Astrocyte (in vitro differentiated cells and primary cell): ENCODE data around the gene TNC. TPM values are rescaled to one million over a fixed set of nuclear protein-coding genes. Genes with fewer than 3 reads are reported as not detected.
A peak's percentile ranks its signal among the peaks of the same experiment; 100 is the strongest.

ENCODE experiments used
- DNase-seq: peaks from one replicate; pipeline ENCODE4 v3.0.0-alpha.2; 2010; ENCODE audit warnings: low read depth
- FAIRE-seq: peaks from 2 replicates; lab custom pipeline; 2011; peaks lifted over from hg19 to GRCh38; lab: Jason Lieb, UNC
- H2AFZ ChIP-seq: 2 replicates; pipeline ENCODE4 v1.6.0; 2012; ENCODE audit warnings: low read depth, low read length, inconsistent platforms
- H3K27ac ChIP-seq: 2 replicates; pipeline ENCODE4 v1.5.1; 2011; ENCODE audit warnings: low read depth, low read length, inconsistent platforms
- H3K27me3 ChIP-seq: 2 replicates; pipeline ENCODE4 v1.6.0; 2011; ENCODE audit warnings: low read length, inconsistent platforms; ENCODE audit not compliant: insufficient read depth
- H3K36me3 ChIP-seq: 2 replicates; pipeline ENCODE4 v1.5.1; 2011; ENCODE audit warnings: low read length, inconsistent platforms; ENCODE audit not compliant: insufficient read depth
- H3K4me1 ChIP-seq: 2 replicates; pipeline ENCODE4 v1.5.1; 2011; ENCODE audit warnings: low read length, inconsistent platforms; ENCODE audit not compliant: insufficient read depth
- H3K4me2 ChIP-seq: 2 replicates; pipeline ENCODE4 v1.6.0; 2012; ENCODE audit warnings: low read length, inconsistent platforms
- H3K4me3 ChIP-seq: 2 replicates; pipeline ENCODE4 v1.5.1; 2011; ENCODE audit warnings: low read depth, mild to moderate bottlenecking, low read length, inconsistent platforms; ENCODE audit not compliant: insufficient read depth
- H3K79me2 ChIP-seq: 2 replicates; pipeline ENCODE4 v1.6.0; 2012; ENCODE audit warnings: mild to moderate bottlenecking, low read length, inconsistent platforms; ENCODE audit not compliant: insufficient read depth
- H3K9ac ChIP-seq: 2 replicates; pipeline ENCODE4 v1.6.0; 2012; ENCODE audit warnings: mild to moderate bottlenecking, low read length, inconsistent platforms
- H3K9me3 ChIP-seq: 2 replicates; pipeline ENCODE4 v1.5.1; 2012; ENCODE audit warnings: low read depth, mild to moderate bottlenecking, low read length, inconsistent platforms; ENCODE audit not compliant: insufficient read depth
- H4K20me1 ChIP-seq: 2 replicates; pipeline ENCODE4 v1.6.0; 2012; ENCODE audit warnings: low read length, inconsistent platforms; ENCODE audit not compliant: insufficient read depth
- H3K27ac Mint-ChIP-seq: one replicate; pipeline ENCODE4 v1.8.0; 2021; ENCODE audit warnings: mild to moderate bottlenecking, mixed read lengths; ENCODE audit not compliant: unreplicated experiment
- H3K27me3 Mint-ChIP-seq: one replicate; pipeline ENCODE4 v1.8.0; 2021; ENCODE audit warnings: low read depth, mixed read lengths; ENCODE audit not compliant: unreplicated experiment
- H3K36me3 Mint-ChIP-seq: one replicate; pipeline ENCODE4 v1.8.0; 2021; ENCODE audit warnings: low read depth, mixed read lengths; ENCODE audit not compliant: unreplicated experiment
- H3K4me1 Mint-ChIP-seq: one replicate; pipeline ENCODE4 v1.8.0; 2021; ENCODE audit warnings: low read depth, mixed read lengths; ENCODE audit not compliant: unreplicated experiment
- H3K4me3 Mint-ChIP-seq: one replicate; pipeline ENCODE4 v1.8.0; 2021; ENCODE audit warnings: mild to moderate bottlenecking, moderate library complexity, mixed read lengths; ENCODE audit not compliant: unreplicated experiment
- H3K9me3 Mint-ChIP-seq: one replicate; pipeline ENCODE4 v1.8.0; 2021; ENCODE audit warnings: mild to moderate bottlenecking, mixed read lengths; ENCODE audit not compliant: unreplicated experiment
- EZH2 ChIP-seq: IDR thresholded peaks from 2 replicates; pipeline ENCODE4 v1.6.1; 2012; ENCODE audit warnings: mild to moderate bottlenecking, low read length, inconsistent platforms; ENCODE audit not compliant: insufficient read depth
- total RNA-seq: library from RNA; stranded (reverse); gene quantifications from 2 replicates; pipeline ENCODE4 v1.2.1, GENCODE V29; 2021
- TF ChIP-seq, protein P1 (sequence below): IDR thresholded peaks from 2 replicates; pipeline ENCODE4 v1.5.1; 2011; ENCODE audit warnings: low read depth, mild to moderate bottlenecking, inconsistent platforms, low read length, moderate library complexity; ENCODE audit not compliant: insufficient read depth

TNC gene
- total RNA-seq, 1 donor from 2014 or later, result 747 TPM

DNA sequence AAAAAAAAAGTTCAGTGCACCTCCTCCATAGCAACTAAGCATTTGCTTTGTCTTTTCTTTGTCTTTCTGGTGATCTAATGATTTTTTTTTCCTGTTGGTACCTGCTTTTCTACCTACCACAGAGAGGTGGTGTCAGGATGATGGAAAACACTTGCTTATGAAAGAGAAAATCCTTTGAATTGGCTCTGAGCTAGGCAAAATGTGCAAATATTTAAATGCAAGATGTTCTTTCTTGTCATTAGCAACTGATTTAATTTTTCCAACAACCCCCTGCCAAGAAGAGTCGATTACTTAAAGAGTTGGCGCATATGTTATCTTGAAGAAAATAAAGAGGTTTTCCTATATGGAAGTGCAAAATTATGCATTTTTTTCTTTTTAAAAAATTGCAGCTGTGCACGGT, 37.7 kb downstream of the TNC start:
- Mint-ChIP-seq H3K27ac (peak overlapping the region; percentile 53), H3K4me3 (no peak overlapping the region), H3K27me3 (no peaks in the 10 kb centered on the region), H3K9me3 (no peaks in the 10 kb centered on the region), H3K36me3 (peaks cover 34% of the 10 kb centered on the region), H3K4me1 (no peaks in the 10 kb centered on the region)
- H2AFZ ChIP-seq, result no peak overlapping the region
- peaks cover 71% of the 10 kb centered on the region for H3K36me3 ChIP-seq
- no peak for TF ChIP-seq EZH2
- no peak overlapping the region for H3K27ac ChIP-seq
- FAIRE-seq, result no peak
- H3K9me3 ChIP-seq, result no peaks in the 10 kb centered on the region
- H3K9ac ChIP-seq, result no peak overlapping the region
- no peaks in the 10 kb centered on the region for H3K79me2 ChIP-seq
- no peak overlapping the region for H3K4me2 ChIP-seq
- H3K27me3 ChIP-seq, result no peaks in the 10 kb centered on the region
- H3K4me3 ChIP-seq, result no peak overlapping the region
- H4K20me1 ChIP-seq, result peaks cover 15% of the 10 kb centered on the region
- no peaks in the 10 kb centered on the region for H3K4me1 ChIP-seq
- no peak for DNase-seq

DNA sequence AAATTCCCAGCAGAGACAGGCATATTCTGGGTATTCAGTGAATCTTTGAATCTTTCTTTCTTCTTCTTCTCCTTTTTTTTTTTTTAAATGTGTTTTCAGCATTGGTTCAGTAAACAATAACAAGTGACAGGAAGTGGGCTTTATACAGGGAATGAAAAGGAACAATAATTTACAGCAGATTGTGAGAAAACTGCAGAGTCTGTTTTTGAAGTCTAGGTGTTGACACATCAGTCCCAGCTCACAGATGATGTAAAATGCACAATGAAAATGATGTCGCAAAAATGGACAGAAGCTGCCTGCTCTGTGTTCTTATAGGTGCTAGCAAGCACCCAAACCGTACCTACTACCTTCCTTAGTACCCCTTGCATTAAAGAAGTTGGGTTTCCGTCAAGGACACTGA, 38.8 kb downstream of the TNC start:
- H3K36me3 ChIP-seq, result peaks cover 76% of the 10 kb centered on the region
- Mint-ChIP-seq H3K9me3 (no peaks in the 10 kb centered on the region), H3K36me3 (peaks cover 39% of the 10 kb centered on the region), H3K4me1 (no peaks in the 10 kb centered on the region), H3K27ac (no peak overlapping the region), H3K4me3 (no peak overlapping the region), H3K27me3 (no peaks in the 10 kb centered on the region)
- H3K79me2 ChIP-seq, result no peaks in the 10 kb centered on the region
- peaks cover 8% of the 10 kb centered on the region for H4K20me1 ChIP-seq
- H3K9me3 ChIP-seq, result no peaks in the 10 kb centered on the region
- H3K27me3 ChIP-seq, result no peaks in the 10 kb centered on the region
- TF ChIP-seq EZH2, result no peak
- TF ChIP-seq, protein P1, sequence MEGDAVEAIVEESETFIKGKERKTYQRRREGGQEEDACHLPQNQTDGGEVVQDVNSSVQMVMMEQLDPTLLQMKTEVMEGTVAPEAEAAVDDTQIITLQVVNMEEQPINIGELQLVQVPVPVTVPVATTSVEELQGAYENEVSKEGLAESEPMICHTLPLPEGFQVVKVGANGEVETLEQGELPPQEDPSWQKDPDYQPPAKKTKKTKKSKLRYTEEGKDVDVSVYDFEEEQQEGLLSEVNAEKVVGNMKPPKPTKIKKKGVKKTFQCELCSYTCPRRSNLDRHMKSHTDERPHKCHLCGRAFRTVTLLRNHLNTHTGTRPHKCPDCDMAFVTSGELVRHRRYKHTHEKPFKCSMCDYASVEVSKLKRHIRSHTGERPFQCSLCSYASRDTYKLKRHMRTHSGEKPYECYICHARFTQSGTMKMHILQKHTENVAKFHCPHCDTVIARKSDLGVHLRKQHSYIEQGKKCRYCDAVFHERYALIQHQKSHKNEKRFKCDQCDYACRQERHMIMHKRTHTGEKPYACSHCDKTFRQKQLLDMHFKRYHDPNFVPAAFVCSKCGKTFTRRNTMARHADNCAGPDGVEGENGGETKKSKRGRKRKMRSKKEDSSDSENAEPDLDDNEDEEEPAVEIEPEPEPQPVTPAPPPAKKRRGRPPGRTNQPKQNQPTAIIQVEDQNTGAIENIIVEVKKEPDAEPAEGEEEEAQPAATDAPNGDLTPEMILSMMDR, result no peak
- no peak overlapping the region for H3K9ac ChIP-seq
- H3K4me1 ChIP-seq, result no peaks in the 10 kb centered on the region
- no peak overlapping the region for H3K4me2 ChIP-seq
- H2AFZ ChIP-seq, result no peak overlapping the region
- H3K4me3 ChIP-seq, result no peak overlapping the region
- no peak for FAIRE-seq
- H3K27ac ChIP-seq, result no peak overlapping the region
- DNase-seq, result no peak

DNA sequence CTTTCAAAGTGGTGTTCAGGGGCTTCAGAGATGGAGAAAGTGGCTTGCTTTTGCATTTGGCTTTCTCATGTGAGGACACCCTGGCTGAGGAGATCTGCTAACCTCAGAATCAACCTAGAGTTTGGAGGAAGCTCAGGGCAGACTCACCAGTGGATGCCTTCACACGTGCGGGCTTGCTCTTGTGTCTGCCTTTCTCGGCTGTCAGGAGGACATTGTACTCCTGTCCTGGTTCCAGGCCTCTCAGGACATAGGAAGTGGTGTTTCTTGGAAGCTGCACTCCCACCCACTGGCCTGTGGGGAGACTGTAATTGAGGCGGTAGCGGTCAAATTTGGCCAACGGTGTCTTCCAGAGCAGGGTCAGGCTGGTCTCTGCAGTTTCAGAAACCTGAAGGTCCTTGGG, 44.5 kb downstream of the TNC start:
- Histone ChIP-seq H3K4me3 (no peak overlapping the region), H3K9ac (no peak overlapping the region), H4K20me1 (peaks cover 8% of the 10 kb centered on the region), H3K4me2 (no peak overlapping the region), H3K27me3 (no peaks in the 10 kb centered on the region), H2AFZ (no peak overlapping the region), H3K79me2 (no peaks in the 10 kb centered on the region), H3K9me3 (no peaks in the 10 kb centered on the region), H3K4me1 (no peaks in the 10 kb centered on the region), H3K36me3 (peaks cover 75% of the 10 kb centered on the region), H3K27ac (no peak overlapping the region)
- Mint-ChIP-seq H3K27ac (no peak overlapping the region), H3K4me3 (no peak overlapping the region), H3K9me3 (peaks cover 2% of the 10 kb centered on the region), H3K4me1 (peaks cover 12% of the 10 kb centered on the region), H3K27me3 (no peaks in the 10 kb centered on the region), H3K36me3 (peaks cover 63% of the 10 kb centered on the region)
- TF ChIP-seq EZH2, result no peak
- TF ChIP-seq, protein P1, result no peak
- FAIRE-seq, result no peak
- no peak for DNase-seq
